OCI-LY7 (cell line): Measurements from ENCODE around the gene DNAL1. TPM values are rescaled to one million over a fixed set of nuclear protein-coding genes. Genes with fewer than 3 reads are reported as not detected.

ENCODE experiments used
- BruUV-seq: library from RNA; stranded (reverse); fragments of 400-500 nt; replicated peaks from 2 replicates; lab custom pipeline; 2021; lab: Mats Ljungman, UMichigan
- CTCF ChIA-PET: fragments of 300-600 bp; sonication (Branson Sonifier 250); formaldehyde crosslinking; loops from one replicate; lab custom pipeline; 2022; ENCODE audit warnings: antibody characterized with exemption; ENCODE audit not compliant: unreplicated experiment; lab: Charles Lee
- POLR2A ChIA-PET: fragments of 300-600 bp; sonication (Branson Sonifier 250); formaldehyde crosslinking; loops from one replicate; lab custom pipeline; 2022; ENCODE audit warnings: antibody characterized with exemption; lab: Charles Lee
- DNase-seq: peaks from one replicate; pipeline ENCODE4 v3.0.0-alpha.2; 2015; ENCODE audit warnings: low spot score
- H2AFZ ChIP-seq: fragments of 200-600 bp; sonication (generic), shearing (Covaris generic); 2 replicates; pipeline ENCODE4 v1.6.1; 2014; ENCODE audit warnings: mild to moderate bottlenecking, antibody characterized with exemption, low read length, moderate library complexity
- H3K27ac ChIP-seq: fragments of 200-600 bp; sonication (generic); 2 replicates; pipeline ENCODE4 v1.5.1; 2014; ENCODE audit warnings: mixed run types, low read depth, mild to moderate bottlenecking, moderate library complexity, low read length, inconsistent platforms; ENCODE audit not compliant: poor library complexity, severe bottlenecking
- H3K36me3 ChIP-seq: fragments of 200-600 bp; sonication (generic); 2 replicates; pipeline ENCODE4 v1.6.1; 2014; ENCODE audit warnings: mild to moderate bottlenecking, antibody characterized with exemption, low read length, moderate library complexity, mixed read lengths; ENCODE audit not compliant: insufficient read depth
- H3K4me1 ChIP-seq: fragments of 200-600 bp; sonication (generic); 2 replicates; pipeline ENCODE4 v1.5.1; 2014; ENCODE audit warnings: mild to moderate bottlenecking, low read length; ENCODE audit not compliant: insufficient read depth, poor library complexity, severe bottlenecking
- H3K4me2 ChIP-seq: fragments of 200-600 bp; sonication (generic); 2 replicates; pipeline ENCODE4 v1.6.1; 2014; ENCODE audit warnings: mild to moderate bottlenecking, low read length
- H3K4me3 ChIP-seq: fragments of 200-600 bp; sonication (generic); 2 replicates; pipeline ENCODE4 v1.5.1; 2014; ENCODE audit warnings: mild to moderate bottlenecking, low read depth, low read length; ENCODE audit not compliant: poor library complexity, severe bottlenecking
- H3K79me2 ChIP-seq: fragments of 200-600 bp; sonication (generic); 2 replicates; pipeline ENCODE4 v1.6.1; 2016; ENCODE audit warnings: low read depth, mild to moderate bottlenecking, low read length, moderate library complexity, mixed read lengths; ENCODE audit not compliant: insufficient read depth
- H3K9me2 ChIP-seq: fragments of 200-600 bp; sonication (generic); 2 replicates; pipeline ENCODE4 v1.6.1; 2016; ENCODE audit warnings: mild to moderate bottlenecking, low read length, mixed read lengths; ENCODE audit not compliant: insufficient read depth
- H3K9me3 ChIP-seq: fragments of 200-600 bp; sonication (generic); 2 replicates; pipeline ENCODE4 v1.6.1; 2014; ENCODE audit warnings: mild to moderate bottlenecking, mixed run types, low read length, mixed read lengths
- H4K20me1 ChIP-seq: fragments of 200-600 bp; sonication (generic); 2 replicates; pipeline ENCODE4 v1.6.1; 2014; ENCODE audit warnings: mild to moderate bottlenecking, antibody characterized with exemption, low read length, moderate library complexity, mixed read lengths; ENCODE audit not compliant: insufficient read depth
- CTCF ChIP-seq: fragments of 200-600 bp; sonication (generic); conservative IDR thresholded peaks from 2 replicates; pipeline ENCODE4 v1.5.1; 2014; ENCODE audit warnings: mild to moderate bottlenecking, antibody characterized with exemption, low read length, moderate library complexity, mixed read lengths
- EZH2phosphoT487 ChIP-seq: fragments of 200-600 bp; sonication (generic); IDR thresholded peaks from 2 replicates; pipeline ENCODE4 v1.6.1; 2018; ENCODE audit warnings: low read depth, borderline replicate concordance, mild to moderate bottlenecking, mixed run types, antibody characterized with exemption, low read length, moderate library complexity, mixed read lengths
- intact Hi-C: fragments of 100-400 bp; cut with micrococcal nuclease; formaldehyde crosslinking; loops from one replicate; pipeline ENCODE4 v1.10.0; 2022; ENCODE audit not compliant: unreplicated experiment
- total RNA-seq, 2 experiments: library from RNA; depleted of rRNA in 1 of 2; stranded (reverse); fragments of >200 nt in 1 of 2; shearing (Covaris generic) in 1 of 2; gene quantifications; 2 replicates each; pipeline ENCODE4 v1.2.3, GENCODE V29; 2014 to 2022

The DNAL1 gene
- total RNA-seq, 2 experiments from 2014 or later = 5.6 to 7.5 TPM

- Histone ChIP-seq H3K36me3 (peaks cover 99% of the 10 kb centered on the region), H4K20me1 (no peaks in the 10 kb centered on the region), H3K4me3 (no peak overlapping the region), H3K9me3 (no peaks in the 10 kb centered on the region), H3K79me2 (peaks cover 12% of the 10 kb centered on the region; the same call in 1 of the 2 replicates), H3K27ac (no peak overlapping the region), H3K4me1 (peaks cover 9% of the 10 kb centered on the region), H3K4me2 (no peak overlapping the region), H2AFZ (no peak overlapping the region), H3K9me2 (no peaks in the 10 kb centered on the region)
- no TSS peak for BruUV-seq
- no peak for DNase-seq
- TF ChIP-seq CTCF = no peak
- no peak for TF ChIP-seq EZH2phosphoT487
- intact Hi-C loops = no loop called here
- CTCF ChIA-PET = no interaction called here
- POLR2A ChIA-PET = interaction anchor here (1.6 kb wide), 1 partner anchor 10 kb away, joined by 3 read pairs; no protein-coding TSS in a partner anchor
Observed at GRCh38 chr14:73724696-73725095, 79.9 kb downstream of the DNAL1 start.

GRCh38 chr14:73725116-73726024 is 80.6 kb downstream of the DNAL1 start:
- no peaks in the 10 kb centered on the region for H3K9me3 ChIP-seq
- no peak overlapping the region for H3K4me2 ChIP-seq
- no peak for DNase-seq
- POLR2A ChIA-PET = interaction anchor here (1.6 kb wide), 1 partner anchor 9 kb away, joined by 3 read pairs; no protein-coding TSS in a partner anchor
- no peak overlapping the region for H2AFZ ChIP-seq
- H3K4me3 ChIP-seq = no peak overlapping the region
- CTCF ChIA-PET = no interaction called here
- no peak for TF ChIP-seq CTCF
- no peak for TF ChIP-seq EZH2phosphoT487
- no peaks in the 10 kb centered on the region for H4K20me1 ChIP-seq
- peaks cover 9% of the 10 kb centered on the region for H3K4me1 ChIP-seq
- peaks cover 12% of the 10 kb centered on the region; the same call in 1 of the 2 replicates for H3K79me2 ChIP-seq
- peaks cover 100% of the 10 kb centered on the region for H3K36me3 ChIP-seq
- no TSS peak for BruUV-seq
- intact Hi-C loops = no loop called here
- no peak overlapping the region for H3K27ac ChIP-seq
- no peaks in the 10 kb centered on the region for H3K9me2 ChIP-seq
